HepG2 (cell line): ENCODE results near the gene SIGLEC15. TPM values are rescaled to one million over a fixed set of nuclear protein-coding genes. Genes with fewer than 3 reads are reported as not detected.

Experiments used
- ATAC-seq: fragments of 200-7000 bp; cut with Tn5 transposase; 3 replicates; pipeline ENCODE4 v1.9.1; 2020; ENCODE audit warnings: mild to moderate bottlenecking, moderate library complexity
- BruUV-seq: library from RNA; stranded (reverse); fragments of 400-500 nt; replicated peaks from 2 replicates; lab custom pipeline; 2021; lab: Mats Ljungman, UMichigan
- CTCF ChIA-PET: fragments of 300-600 bp; formaldehyde crosslinking; extraction: SDS; loops from one replicate; lab custom pipeline; 2021; ENCODE audit warnings: low total read pairs, inconsistent platforms, low intra/inter-chr PET ratio; lab: Yijun Ruan, JAX
- POLR2A ChIA-PET: fragments of 350-600 bp; sonication (Branson Sonifier 250); formaldehyde crosslinking; loops from one replicate; lab custom pipeline; 2020; ENCODE audit warnings: antibody characterized with exemption, inconsistent platforms; lab: Yijun Ruan, JAX
- DNase-seq: peaks from one replicate; pipeline ENCODE4 v3.0.0-alpha.2; 2015; ENCODE audit warnings: low spot score
- FAIRE-seq: peaks from 3 replicates; lab custom pipeline; 2011; peaks lifted over from hg19 to GRCh38; lab: Jason Lieb, UNC
- H2AFZ ChIP-seq: one replicate; pipeline ENCODE4 v1.6.1; 2011; ENCODE audit warnings: low read length, inconsistent platforms
- H3K27ac ChIP-seq: fragments of 300-600 bp; 3 replicates; pipeline ENCODE4 v1.8.0; 2011; ENCODE audit warnings: mixed run types, mild to moderate bottlenecking, mixed read lengths, low read length, inconsistent platforms; ENCODE audit not compliant: insufficient read depth; ENCODE audit errors: extremely low read length
- H3K27me3 ChIP-seq, 2 experiments: fragments of 200-600 bp in 1 of 2; 2 replicates in 1 of 2; 3 replicates in 1 of 2; pipeline versions ENCODE4 v1.6.0 to v1.8.0; 2011; ENCODE audit warnings: low read length in 2 of 2, mild to moderate bottlenecking in 2 of 2, moderate library complexity in 2 of 2, inconsistent platforms in 1 of 2; ENCODE audit not compliant: insufficient read depth in 2 of 2, control insufficient read depth in 1 of 2
- H3K36me3 ChIP-seq, 2 experiments: fragments of 200-600 bp in 1 of 2; replicated peaks in 1 of 2; 2 replicates in 1 of 2; 3 replicates in 1 of 2; pipeline versions ENCODE4 v1.5.1 to v1.8.0; 2011; ENCODE audit warnings: low read length in 2 of 2, inconsistent platforms in 1 of 2; ENCODE audit not compliant: insufficient read depth in 2 of 2, control insufficient read depth in 1 of 2
- H3K4me1 ChIP-seq: 2 replicates; pipeline ENCODE4 v1.5.1; 2012; ENCODE audit warnings: low read length, inconsistent platforms; ENCODE audit not compliant: insufficient read depth
- H3K4me2 ChIP-seq: 2 replicates; pipeline ENCODE4 v1.6.0; 2011; ENCODE audit warnings: low read depth, low read length, inconsistent platforms
- H3K4me3 ChIP-seq, 3 experiments: fragments of 200-600 bp in 1 of 3; sonication (generic), shearing (Covaris generic) in 1 of 3; replicated peaks in 1 of 3; 2 replicates each; pipeline ENCODE4 v1.5.1; 2011 to 2016; ENCODE audit warnings: low read length in 3 of 3, inconsistent platforms in 2 of 3, low read depth in 2 of 3, mild to moderate bottlenecking in 2 of 3, control low read depth in 1 of 3, mixed read lengths in 1 of 3; ENCODE audit not compliant: insufficient read depth in 1 of 3
- H3K79me2 ChIP-seq: one replicate; pipeline ENCODE4 v1.6.1; 2011; ENCODE audit warnings: low read length, inconsistent platforms; ENCODE audit not compliant: insufficient read depth
- H3K9ac ChIP-seq: 2 replicates; pipeline ENCODE4 v1.6.0; 2011; ENCODE audit warnings: mild to moderate bottlenecking, low read depth, low read length, inconsistent platforms; ENCODE audit not compliant: insufficient read depth
- H3K9me3 ChIP-seq: 2 replicates; pipeline ENCODE4 v1.5.1; 2012; ENCODE audit warnings: mild to moderate bottlenecking, low read length
- H4K20me1 ChIP-seq: 2 replicates; pipeline ENCODE4 v1.6.0; 2011; ENCODE audit warnings: inconsistent platforms, mild to moderate bottlenecking, low read length, moderate library complexity; ENCODE audit not compliant: insufficient read depth
- CBX5 ChIP-seq: sonication (generic); formaldehyde crosslinking; IDR thresholded peaks from 2 replicates; pipeline ENCODE4 v1.4.0; 2020; ENCODE audit warnings: missing genetic modification reagents, borderline replicate concordance
- ESRRA ChIP-seq: sonication (generic); formaldehyde crosslinking; IDR thresholded peaks from 2 replicates; pipeline ENCODE4 v1.5.1; 2020; ENCODE audit warnings: mild to moderate bottlenecking, low read depth, missing genetic modification reagents
- EZH2 ChIP-seq: conservative IDR thresholded peaks from 2 replicates; pipeline ENCODE4 v1.6.1; 2012; ENCODE audit warnings: mild to moderate bottlenecking, low read depth, low read length, moderate library complexity
- FOXJ3 ChIP-seq: sonication (generic); formaldehyde crosslinking; IDR thresholded peaks from 2 replicates; pipeline ENCODE4 v1.4.0; 2020; ENCODE audit warnings: missing genetic modification reagents, mild to moderate bottlenecking, borderline replicate concordance
- HDAC1 ChIP-seq: sonication (generic); formaldehyde crosslinking; IDR thresholded peaks from 2 replicates; pipeline ENCODE4 v1.5.1; 2020; ENCODE audit warnings: mild to moderate bottlenecking, missing genetic modification reagents
- HNF4A ChIP-seq: sonication (generic); formaldehyde crosslinking; IDR thresholded peaks from 2 replicates; pipeline ENCODE4 v1.4.0; 2020; ENCODE audit warnings: missing genetic modification reagents
- HNRNPL ChIP-seq: fragments of 200-400 bp; formaldehyde crosslinking; IDR thresholded peaks from 2 replicates; pipeline ENCODE4 v1.6.1; 2017; ENCODE audit warnings: mild to moderate bottlenecking, low read depth, low read length
- KLF6 ChIP-seq: IDR thresholded peaks from 2 replicates; pipeline ENCODE4 v1.8.0; 2016; ENCODE audit warnings: missing biosample characterization, missing genetic modification reagents
- NFIC ChIP-seq: IDR thresholded peaks from 2 replicates; pipeline ENCODE4 v1.6.1; 2012; ENCODE audit warnings: mild to moderate bottlenecking, low read length, inconsistent platforms
- NRL ChIP-seq: sonication (generic); formaldehyde crosslinking; IDR thresholded peaks from 2 replicates; pipeline ENCODE4 v1.5.0; 2020; ENCODE audit warnings: missing genetic modification reagents, mild to moderate bottlenecking, moderate library complexity, borderline replicate concordance
- SIX1 ChIP-seq: sonication (generic); formaldehyde crosslinking; IDR thresholded peaks from 2 replicates; pipeline ENCODE4 v1.4.0; 2020; ENCODE audit warnings: missing genetic modification reagents, borderline replicate concordance
- ZFYVE20 ChIP-seq: sonication (generic); formaldehyde crosslinking; IDR thresholded peaks from 2 replicates; pipeline ENCODE4 v1.8.0; 2023; ENCODE audit warnings: low read depth, mild to moderate bottlenecking, moderate library complexity, missing genetic modification reagents, borderline replicate concordance
- ZNF615 ChIP-seq: sonication (generic); formaldehyde crosslinking; IDR thresholded peaks from 2 replicates; pipeline ENCODE4 v1.5.0; 2020; ENCODE audit warnings: mild to moderate bottlenecking, missing genetic modification reagents, borderline replicate concordance
- WGBS: methylation state at CpG from one replicate; pipeline ENCODE4 v1.1.6; 2017; ENCODE audit warnings: low lambda C conversion rate; 5-methylcytosine and 5-hydroxymethylcytosine counted together
- in situ Hi-C: cut with HindIII; loops from 2 replicates; pipeline ENCODE4 v1.10.0; 2017; ENCODE audit warnings: low pct_unique_long_range_greater_than_20kb; ENCODE audit not compliant: extremely low pct_ligation_motif_present
- intact Hi-C: fragments of 100-400 bp; cut with micrococcal nuclease; formaldehyde crosslinking; loops from one replicate; pipeline ENCODE4 v1.10.0; 2022; ENCODE audit not compliant: unreplicated experiment
- polyA plus RNA-seq, 8 experiments: library from polyadenylated mRNA; depleted of rRNA in 3 of 8; stranded (reverse) in 7 of 8; unstranded in 1 of 8; fragments of >200 nt; fragmentation: Illumina TruSeq in 4 of 8; extraction: Trizol in 4 of 8; gene quantifications; 2 replicates each; pipeline versions ENCODE4 v1.2.1 to v1.2.3, GENCODE V29; 2011 to 2016; ENCODE audit warnings: low read depth in 4 of 8, missing spikeins in 1 of 8, mixed read lengths in 1 of 8; ENCODE audit not compliant: insufficient read depth in 1 of 8
- total RNA-seq, 5 experiments: library from RNA; depleted of rRNA; stranded (reverse); fragments of >200 nt; fragmentation: Illumina TruSeq; extraction: Trizol; gene quantifications; 2 replicates each; pipeline ENCODE4 v1.2.3, GENCODE V29; 2016; ENCODE audit warnings: low read depth in 1 of 5
- TF ChIP-seq, protein P1 (sequence below): sonication (generic); formaldehyde crosslinking; IDR thresholded peaks from one replicate; pipeline ENCODE4 v1.5.1; 2020; ENCODE audit warnings: mild to moderate bottlenecking, missing genetic modification reagents; ENCODE audit errors: not compliant biosample characterization

Gene SIGLEC15
- total and polyA plus RNA-seq, 2 of the 13 experiments (the other 11 are each of a cell fraction or from before 2014, with no cell fraction given), result not detected

DNA sequence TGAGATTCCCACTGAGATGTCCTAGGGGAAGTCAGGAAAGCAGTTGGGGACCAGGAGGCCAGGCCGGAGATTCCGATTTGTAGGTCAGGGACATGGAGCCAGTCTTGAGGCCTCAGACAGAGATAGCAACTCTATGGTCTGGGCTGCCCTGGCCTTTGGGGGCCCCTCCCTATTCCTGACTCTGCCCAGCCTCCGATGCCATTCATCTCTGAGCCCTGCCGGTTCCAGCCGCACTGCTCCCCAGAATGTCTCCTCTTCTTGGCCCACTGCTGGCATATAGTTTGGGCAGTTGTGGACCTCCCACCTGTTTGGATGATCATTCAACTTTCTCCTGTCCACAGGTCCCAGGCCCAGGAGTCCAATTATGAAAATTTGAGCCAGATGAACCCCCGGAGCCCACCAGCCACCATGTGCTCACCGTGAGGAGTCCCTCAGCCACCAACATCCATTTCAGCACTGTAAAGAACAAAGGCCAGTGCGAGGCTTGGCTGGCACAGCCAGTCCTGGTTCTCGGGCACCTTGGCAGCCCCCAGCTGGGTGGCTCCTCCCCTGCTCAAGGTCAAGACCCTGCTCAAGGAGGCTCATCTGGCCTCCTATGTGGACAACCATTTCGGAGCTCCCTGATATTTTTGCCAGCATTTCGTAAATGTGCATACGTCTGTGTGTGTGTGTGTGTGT, 16.4 kb downstream of the SIGLEC15 start (continued):
- TF ChIP-seq, protein P1, sequence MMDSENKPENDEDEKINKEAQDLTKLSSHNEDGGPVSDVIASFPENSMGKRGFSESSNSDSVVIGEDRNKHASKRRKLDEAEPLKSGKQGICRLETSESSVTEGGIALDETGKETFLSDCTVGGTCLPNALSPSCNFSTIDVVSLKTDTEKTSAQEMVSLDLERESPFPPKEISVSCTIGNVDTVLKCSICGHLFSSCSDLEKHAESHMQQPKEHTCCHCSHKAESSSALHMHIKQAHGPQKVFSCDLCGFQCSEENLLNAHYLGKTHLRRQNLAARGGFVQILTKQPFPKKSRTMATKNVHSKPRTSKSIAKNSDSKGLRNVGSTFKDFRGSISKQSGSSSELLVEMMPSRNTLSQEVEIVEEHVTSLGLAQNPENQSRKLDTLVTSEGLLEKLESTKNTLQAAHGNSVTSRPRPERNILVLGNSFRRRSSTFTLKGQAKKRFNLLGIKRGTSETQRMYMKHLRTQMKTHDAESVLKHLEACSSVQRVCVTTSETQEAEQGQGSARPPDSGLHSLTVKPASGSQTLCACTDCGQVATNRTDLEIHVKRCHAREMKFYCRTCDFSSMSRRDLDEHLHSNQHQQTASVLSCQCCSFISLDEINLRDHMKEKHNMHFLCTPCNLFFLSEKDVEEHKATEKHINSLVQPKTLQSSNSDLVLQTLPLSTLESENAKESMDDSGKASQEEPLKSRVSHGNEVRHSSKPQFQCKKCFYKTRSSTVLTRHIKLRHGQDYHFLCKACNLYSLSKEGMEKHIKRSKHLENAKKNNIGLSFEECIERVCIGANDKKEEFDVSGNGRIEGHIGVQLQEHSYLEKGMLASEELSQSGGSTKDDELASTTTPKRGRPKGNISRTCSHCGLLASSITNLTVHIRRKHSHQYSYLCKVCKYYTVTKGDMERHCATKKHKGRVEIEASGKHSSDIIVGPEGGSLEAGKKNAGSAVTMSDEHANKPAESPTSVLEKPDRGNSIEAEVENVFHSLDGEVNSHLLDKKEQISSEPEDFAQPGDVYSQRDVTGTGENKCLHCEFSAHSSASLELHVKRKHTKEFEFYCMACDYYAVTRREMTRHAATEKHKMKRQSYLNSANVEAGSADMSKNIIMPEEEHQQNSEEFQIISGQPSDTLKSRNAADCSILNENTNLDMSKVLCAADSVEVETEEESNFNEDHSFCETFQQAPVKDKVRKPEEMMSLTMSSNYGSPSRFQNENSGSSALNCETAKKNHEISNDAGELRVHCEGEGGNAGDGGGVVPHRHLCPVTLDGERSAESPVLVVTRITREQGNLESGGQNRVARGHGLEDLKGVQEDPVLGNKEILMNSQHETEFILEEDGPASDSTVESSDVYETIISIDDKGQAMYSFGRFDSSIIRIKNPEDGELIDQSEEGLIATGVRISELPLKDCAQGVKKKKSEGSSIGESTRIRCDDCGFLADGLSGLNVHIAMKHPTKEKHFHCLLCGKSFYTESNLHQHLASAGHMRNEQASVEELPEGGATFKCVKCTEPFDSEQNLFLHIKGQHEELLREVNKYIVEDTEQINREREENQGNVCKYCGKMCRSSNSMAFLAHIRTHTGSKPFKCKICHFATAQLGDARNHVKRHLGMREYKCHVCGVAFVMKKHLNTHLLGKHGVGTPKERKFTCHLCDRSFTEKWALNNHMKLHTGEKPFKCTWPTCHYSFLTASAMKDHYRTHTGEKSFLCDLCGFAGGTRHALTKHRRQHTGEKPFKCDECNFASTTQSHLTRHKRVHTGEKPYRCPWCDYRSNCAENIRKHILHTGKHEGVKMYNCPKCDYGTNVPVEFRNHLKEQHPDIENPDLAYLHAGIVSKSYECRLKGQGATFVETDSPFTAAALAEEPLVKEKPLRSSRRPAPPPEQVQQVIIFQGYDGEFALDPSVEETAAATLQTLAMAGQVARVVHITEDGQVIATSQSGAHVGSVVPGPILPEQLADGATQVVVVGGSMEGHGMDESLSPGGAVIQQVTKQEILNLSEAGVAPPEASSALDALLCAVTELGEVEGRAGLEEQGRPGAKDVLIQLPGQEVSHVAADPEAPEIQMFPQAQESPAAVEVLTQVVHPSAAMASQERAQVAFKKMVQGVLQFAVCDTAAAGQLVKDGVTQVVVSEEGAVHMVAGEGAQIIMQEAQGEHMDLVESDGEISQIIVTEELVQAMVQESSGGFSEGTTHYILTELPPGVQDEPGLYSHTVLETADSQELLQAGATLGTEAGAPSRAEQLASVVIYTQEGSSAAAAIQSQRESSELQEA, result no peak
- TF ChIP-seq ZNF615 (CRISPR knock-in tag), result no peak

DNA sequence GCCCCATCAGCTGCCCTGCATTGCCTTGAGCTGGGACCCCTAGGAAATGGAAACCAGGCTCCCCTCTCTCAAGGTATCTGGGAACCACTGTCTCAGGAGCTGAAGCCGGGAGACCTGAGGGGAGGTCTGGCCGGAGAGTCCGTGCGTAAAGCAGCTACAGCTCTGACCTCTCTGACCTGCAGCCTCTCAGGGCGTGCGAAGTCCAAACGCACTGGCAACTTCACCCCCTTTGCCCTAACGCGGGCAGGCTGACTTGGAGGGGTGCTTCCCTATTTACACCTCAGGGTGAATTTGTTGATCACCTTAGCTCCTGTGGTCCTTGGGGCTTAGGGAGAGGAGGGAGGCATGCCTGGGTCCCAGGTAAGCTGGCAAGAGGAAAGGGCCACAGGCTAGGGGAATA, 17.5 kb downstream of the SIGLEC15 start:
- FAIRE-seq, result no peak
- peak; percentile 22 for ATAC-seq
- H3K36me3 ChIP-seq, result no peaks in the 10 kb centered on the region
- TF ChIP-seq HDAC1 (no peak), ZFYVE20 (CRISPR knock-in tag) (no peak), EZH2 (no peak), NRL (CRISPR knock-in tag) (no peak), ESRRA (CRISPR knock-in tag) (no peak), NFIC (no peak), SIX1 (CRISPR knock-in tag) (no peak), HNF4A (CRISPR knock-in tag) (0 out of 2 replicates have a peak, but pooled peaks have one; percentile 12), FOXJ3 (no peak), CBX5 (CRISPR knock-in tag) (no peak), HNRNPL (0 out of 2 replicates have a peak, but pooled peaks have one; percentile 29), KLF6 (no peak)

More for the DNA sequence above, 17.5 kb downstream of the SIGLEC15 start:
- in situ Hi-C loops (no loop called here), intact Hi-C loops (no loop called here)
- H3K4me1 ChIP-seq, result peaks cover 15% of the 10 kb centered on the region
- ChIA-PET CTCF (no interaction called here), POLR2A (no interaction called here)
- 0% methylated on average over 2 of the region's 9 CpGs for WGBS
- DNase-seq, result no peak
- no peak overlapping the region for H2AFZ ChIP-seq
- H3K79me2 ChIP-seq, result no peaks in the 10 kb centered on the region
- peak overlapping the region in 1 of 3 experiments; percentile 22; a peak in 1 of 6 replicates for H3K4me3 ChIP-seq
- H3K4me2 ChIP-seq, result peak overlapping the region; percentile 53
- BruUV-seq, result no TSS peak
- H3K27ac ChIP-seq, result no peak overlapping the region
- peaks cover 0 to 3% of the 10 kb centered on the region in 2 experiments; a peak in 1 of 5 replicates for H3K27me3 ChIP-seq
- no peaks in the 10 kb centered on the region for H3K9me3 ChIP-seq
- no peak overlapping the region; the same call in 1 of the 2 replicates for H3K9ac ChIP-seq
- H4K20me1 ChIP-seq, result no peaks in the 10 kb centered on the region
